GM03348 (cell line): ENCODE measurements around the gene TMC5.

Experiments used
- DNase-seq: peaks from one replicate; pipeline ENCODE4 v3.0.0; 2012; ENCODE audit warnings: low spot score

TMC5 gene

GRCh38 chr16:19458722-19459379, 41.2 kb downstream of the TMC5 start:
- DNase-seq: no peak

GRCh38 chr16:19460397-19460796, 42.7 kb downstream of the TMC5 start:
- no peak for DNase-seq

- DNase-seq: no peak
Observed at GRCh38 chr16:19463468-19464315, 46.0 kb downstream of the TMC5 start.

GRCh38 chr16:19468300-19468699, 50.6 kb downstream of the TMC5 start:
- no peak for DNase-seq

- DNase-seq: no peak
Observed at GRCh38 chr16:19472482-19472881, 54.8 kb downstream of the TMC5 start.

GRCh38 chr16:19474617-19475016, 56.9 kb downstream of the TMC5 start:
- DNase-seq: no peak

- DNase-seq: no peak
Observed at GRCh38 chr16:19478505-19478904, 60.8 kb downstream of the TMC5 start.

- DNase-seq: no peak
Observed at GRCh38 chr16:19479302-19479721, 61.6 kb downstream of the TMC5 start.

- DNase-seq: no peak
Observed at GRCh38 chr16:19481296-19481695, 63.6 kb downstream of the TMC5 start.

- no peak for DNase-seq
Observed at GRCh38 chr16:19481769-19482168, 64.1 kb downstream of the TMC5 start.

GRCh38 chr16:19482291-19482690, 64.6 kb downstream of the TMC5 start:
- no peak for DNase-seq

GRCh38 chr16:19484096-19484495, 66.4 kb downstream of the TMC5 start:
- no peak for DNase-seq

GRCh38 chr16:19485611-19486010, 67.9 kb downstream of the TMC5 start:
- no peak for DNase-seq

- no peak for DNase-seq
Observed at GRCh38 chr16:19486051-19486450, 68.4 kb downstream of the TMC5 start.

GRCh38 chr16:19486750-19487325, 69.2 kb downstream of the TMC5 start:
- DNase-seq: no peak

- DNase-seq: no peak
Observed at GRCh38 chr16:19488213-19488640, 70.5 kb downstream of the TMC5 start.

- no peak for DNase-seq
Observed at GRCh38 chr16:19490619-19491018, 72.9 kb downstream of the TMC5 start.

- DNase-seq: no peak
Observed at GRCh38 chr16:19497176-19497575, 79.5 kb downstream of the TMC5 start.

- no peak for DNase-seq
Observed at GRCh38 chr16:19499006-19499405, 81.3 kb downstream of the TMC5 start.

GRCh38 chr16:19499481-19499880, 81.8 kb downstream of the TMC5 start:
- no peak for DNase-seq

- peak; percentile 69 for DNase-seq
Observed at GRCh38 chr16:19502395-19503131, 84.9 kb downstream of the TMC5 start.

- no peak for DNase-seq
Observed at GRCh38 chr16:19503461-19504075, 85.9 kb downstream of the TMC5 start.
